ENCODE measurements around the gene MITF.

DNA sequence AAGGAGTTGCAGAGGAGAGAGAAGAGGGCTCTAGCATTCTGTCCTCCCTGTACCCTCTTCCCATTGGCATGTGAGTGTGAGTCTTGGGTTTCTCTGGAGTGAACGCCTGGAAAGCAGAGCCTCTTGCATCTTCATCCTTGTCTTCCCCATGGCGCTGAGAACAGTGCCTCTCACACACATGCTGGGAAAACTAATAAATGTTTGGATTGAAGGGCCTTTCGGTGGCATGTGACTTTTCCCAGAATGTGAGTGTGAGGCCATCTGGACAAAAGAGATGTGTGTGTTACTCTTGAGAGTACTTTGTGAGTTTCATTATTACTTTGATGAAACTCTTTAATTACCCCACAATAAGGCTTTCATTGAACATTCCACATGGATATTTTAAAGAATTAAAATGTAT, 122.3 kb downstream of the MITF start:
- TF ChIP-seq, protein P1, sequence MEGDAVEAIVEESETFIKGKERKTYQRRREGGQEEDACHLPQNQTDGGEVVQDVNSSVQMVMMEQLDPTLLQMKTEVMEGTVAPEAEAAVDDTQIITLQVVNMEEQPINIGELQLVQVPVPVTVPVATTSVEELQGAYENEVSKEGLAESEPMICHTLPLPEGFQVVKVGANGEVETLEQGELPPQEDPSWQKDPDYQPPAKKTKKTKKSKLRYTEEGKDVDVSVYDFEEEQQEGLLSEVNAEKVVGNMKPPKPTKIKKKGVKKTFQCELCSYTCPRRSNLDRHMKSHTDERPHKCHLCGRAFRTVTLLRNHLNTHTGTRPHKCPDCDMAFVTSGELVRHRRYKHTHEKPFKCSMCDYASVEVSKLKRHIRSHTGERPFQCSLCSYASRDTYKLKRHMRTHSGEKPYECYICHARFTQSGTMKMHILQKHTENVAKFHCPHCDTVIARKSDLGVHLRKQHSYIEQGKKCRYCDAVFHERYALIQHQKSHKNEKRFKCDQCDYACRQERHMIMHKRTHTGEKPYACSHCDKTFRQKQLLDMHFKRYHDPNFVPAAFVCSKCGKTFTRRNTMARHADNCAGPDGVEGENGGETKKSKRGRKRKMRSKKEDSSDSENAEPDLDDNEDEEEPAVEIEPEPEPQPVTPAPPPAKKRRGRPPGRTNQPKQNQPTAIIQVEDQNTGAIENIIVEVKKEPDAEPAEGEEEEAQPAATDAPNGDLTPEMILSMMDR (IDR thresholded peaks at IDR 0.05 in 4 of 5, conservative IDR thresholded peaks at IDR 0.05 in 1 of 5) = no peak
- no peak for TF ChIP-seq POLR2A (IDR thresholded peaks at IDR 0.05)

All from gastrocnemius medialis (tissue), 4 donors.